ENCODE data around the gene BCAP29.
"Not testable (repeated sequence)": the region's sequence is repeated elsewhere in the genome, so short reads cannot be mapped to it uniquely, and the experiment has no call there.

The BCAP29 gene

DNA sequence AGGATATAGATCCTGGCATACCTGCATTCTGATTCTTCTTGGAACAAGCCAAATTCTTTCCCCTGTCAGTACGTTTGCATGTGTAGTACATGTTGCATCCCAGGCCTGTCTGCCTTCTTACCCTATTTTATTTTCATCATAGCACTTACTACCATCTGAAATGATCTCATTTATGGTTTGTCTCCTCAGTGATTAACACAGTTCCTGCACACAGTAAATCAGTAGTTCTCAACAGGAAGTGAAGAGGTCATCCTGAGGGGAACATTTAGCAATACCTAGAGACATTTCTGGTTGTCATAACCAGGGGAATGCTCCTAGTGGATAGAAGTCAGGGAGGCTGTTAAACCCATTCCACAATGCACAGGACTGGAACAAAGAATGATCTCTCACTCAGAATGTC lies 42.4 kb downstream of the BCAP29 start:
- no peaks in the 10 kb centered on the region for H3K9me3 ChIP-seq (ENCODE audit: control insufficient read depth in 1 of 2, low read length in 2 of 2)
- H3K27ac ChIP-seq (ENCODE audit: low read depth, low read length): no peak overlapping the region
- H3K36me3 ChIP-seq (ENCODE audit: control insufficient read depth in 1 of 2, insufficient read depth in 2 of 2, low read length in 2 of 2): peaks cover 0 to 16% of the 10 kb centered on the region in 2 donors

DNA sequence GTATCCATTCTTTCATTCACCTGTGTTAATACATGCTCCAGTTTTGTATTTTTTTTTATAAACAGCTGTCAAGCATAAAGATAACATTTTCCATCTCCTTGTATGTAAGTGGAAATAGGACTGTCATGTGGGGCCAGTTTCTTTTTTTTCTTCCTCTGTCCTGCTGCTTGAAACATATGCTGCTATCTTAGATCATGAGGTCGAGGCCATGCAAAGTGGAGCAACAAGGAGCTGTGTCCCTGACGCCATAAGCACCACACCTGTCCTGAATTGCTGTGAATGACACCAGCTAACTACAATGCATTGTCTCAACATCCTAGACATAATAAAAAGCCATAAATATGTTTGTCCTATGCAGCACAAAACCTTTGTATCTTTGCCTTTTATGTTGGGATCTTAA lies 42.8 kb downstream of the BCAP29 start:
- Histone ChIP-seq H3K36me3 (ENCODE audit: control insufficient read depth in 1 of 2, insufficient read depth in 2 of 2, low read length in 2 of 2) (peaks cover 0 to 16% of the 10 kb centered on the region in 2 donors), H3K9ac (ENCODE audit: low read depth in 1 of 2, low read length in 2 of 2) (no peak overlapping the region), H3K27me3 (ENCODE audit: control insufficient read depth in 1 of 2, insufficient read depth in 2 of 2, low read length in 2 of 2) (no peaks in the 10 kb centered on the region), H3K4me1 (ENCODE audit: control insufficient read depth in 1 of 2, insufficient read depth in 2 of 2, low read length in 2 of 2) (no peaks in the 10 kb centered on the region), H3K27ac (ENCODE audit: low read depth, low read length) (no peak overlapping the region), H3K4me3 (ENCODE audit: low read depth in 1 of 2, low read length in 2 of 2) (no peak overlapping the region), H3K9me3 (ENCODE audit: control insufficient read depth in 1 of 2, low read length in 2 of 2) (no peaks in the 10 kb centered on the region)

More for the DNA sequence above, 42.4 kb downstream of the BCAP29 start:
- Histone ChIP-seq H3K9ac (ENCODE audit: low read depth in 1 of 2, low read length in 2 of 2) (no peak overlapping the region), H3K27me3 (ENCODE audit: control insufficient read depth in 1 of 2, insufficient read depth in 2 of 2, low read length in 2 of 2) (no peaks in the 10 kb centered on the region), H3K4me3 (ENCODE audit: low read depth in 1 of 2, low read length in 2 of 2) (no peak overlapping the region), H3K4me1 (ENCODE audit: control insufficient read depth in 1 of 2, insufficient read depth in 2 of 2, low read length in 2 of 2) (no peaks in the 10 kb centered on the region)

DNA sequence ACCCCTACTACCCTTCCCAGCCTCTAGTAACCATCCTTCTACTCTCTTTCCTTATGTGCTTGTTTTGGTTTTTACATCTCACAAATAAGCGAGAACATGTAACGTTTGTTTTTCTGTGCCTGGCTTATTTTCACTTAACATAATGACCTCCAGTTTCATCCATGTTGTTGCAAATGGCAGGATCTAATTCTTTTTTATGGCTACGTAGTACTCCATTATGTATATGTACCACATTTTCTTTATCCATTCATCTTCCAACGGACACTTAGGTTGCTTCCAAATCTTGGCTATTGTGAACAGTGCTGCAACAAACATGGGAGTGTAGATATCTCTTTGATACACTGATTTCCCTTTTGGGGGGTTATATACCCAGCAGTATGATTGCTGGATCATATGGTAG lies 47.0 kb downstream of the BCAP29 start:
- no peaks in the 10 kb centered on the region for H3K9me3 ChIP-seq (ENCODE audit: control insufficient read depth in 1 of 2, low read length in 2 of 2)
- H3K4me3 ChIP-seq (ENCODE audit: low read depth in 1 of 2, low read length in 2 of 2): no peak overlapping the region
- H3K9ac ChIP-seq (ENCODE audit: low read depth in 1 of 2, low read length in 2 of 2): no peak overlapping the region
- peaks cover 0 to 5% of the 10 kb centered on the region in 2 donors for H3K36me3 ChIP-seq (ENCODE audit: control insufficient read depth in 1 of 2, insufficient read depth in 2 of 2, low read length in 2 of 2)
- no peak overlapping the region for H3K27ac ChIP-seq (ENCODE audit: low read depth, low read length)
- no peaks in the 10 kb centered on the region for H3K4me1 ChIP-seq (ENCODE audit: control insufficient read depth in 1 of 2, insufficient read depth in 2 of 2, low read length in 2 of 2)
- H3K27me3 ChIP-seq (ENCODE audit: control insufficient read depth in 1 of 2, insufficient read depth in 2 of 2, low read length in 2 of 2): no peaks in the 10 kb centered on the region

DNA sequence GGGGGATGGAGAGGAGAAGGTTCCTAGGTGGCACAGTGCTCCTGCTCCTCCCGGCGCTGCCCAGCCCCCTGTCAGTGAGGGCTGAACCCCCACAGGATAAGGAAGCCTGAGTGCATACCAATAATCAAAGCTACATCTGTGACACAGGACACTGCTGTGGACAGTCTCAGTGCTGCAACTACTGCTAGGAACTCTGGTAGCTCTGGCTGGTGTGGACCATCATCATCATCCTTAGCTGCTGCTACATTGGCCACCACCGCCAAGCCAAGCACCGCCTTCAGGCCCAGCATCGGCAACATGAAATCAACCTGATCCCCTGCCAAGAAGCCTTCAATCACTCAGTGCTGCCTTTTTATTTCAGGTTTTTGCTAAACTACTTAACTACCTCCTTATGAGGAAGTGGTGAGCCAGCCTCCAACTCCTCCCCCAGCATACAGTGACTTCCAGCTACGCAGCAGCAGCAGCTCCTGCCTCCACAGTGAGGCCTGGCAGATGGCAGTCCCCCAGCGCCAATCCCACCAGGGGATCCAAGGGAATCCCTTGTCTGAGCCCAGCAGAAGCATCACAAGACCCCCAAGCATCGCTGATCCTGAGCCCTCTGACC lies 48.5 kb downstream of the BCAP29 start:
- Histone ChIP-seq H3K4me1 (ENCODE audit: control insufficient read depth in 1 of 2, insufficient read depth in 2 of 2, low read length in 2 of 2) (no peaks in the 10 kb centered on the region), H3K4me3 (ENCODE audit: low read depth in 1 of 2, low read length in 2 of 2) (no peak overlapping the region), H3K9ac (ENCODE audit: low read depth in 1 of 2, low read length in 2 of 2) (no peak overlapping the region), H3K36me3 (ENCODE audit: control insufficient read depth in 1 of 2, insufficient read depth in 2 of 2, low read length in 2 of 2) (no peaks in the 10 kb centered on the region), H3K27ac (ENCODE audit: low read depth, low read length) (no peak overlapping the region), H3K9me3 (ENCODE audit: control insufficient read depth in 1 of 2, low read length in 2 of 2) (no peaks in the 10 kb centered on the region), H3K27me3 (ENCODE audit: control insufficient read depth in 1 of 2, insufficient read depth in 2 of 2, low read length in 2 of 2) (no peaks in the 10 kb centered on the region)

DNA sequence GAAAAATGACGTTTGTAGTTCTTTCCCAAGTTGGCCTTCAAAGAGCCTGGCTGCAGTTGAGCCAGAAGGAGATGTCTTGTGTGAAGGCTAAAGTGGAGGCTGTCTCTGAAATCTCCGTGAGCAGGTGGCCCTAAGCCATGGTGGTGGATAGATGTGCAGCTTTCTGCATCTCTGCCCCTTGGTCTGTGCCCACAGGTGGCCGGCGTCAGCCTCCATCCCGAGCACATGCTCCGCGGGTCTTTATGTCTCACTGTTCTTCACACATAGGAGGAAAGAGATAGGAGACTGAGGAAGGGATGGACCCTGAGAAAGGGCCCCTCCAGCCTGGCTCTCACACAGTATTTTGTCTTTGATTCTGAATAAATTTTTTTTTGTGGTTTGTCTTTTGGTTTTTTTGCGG lies 50.3 kb downstream of the BCAP29 start:
- Histone ChIP-seq H3K36me3 (ENCODE audit: control insufficient read depth in 1 of 2, insufficient read depth in 2 of 2, low read length in 2 of 2) (no peaks in the 10 kb centered on the region), H3K27ac (ENCODE audit: low read depth, low read length) (no peak overlapping the region), H3K9me3 (ENCODE audit: control insufficient read depth in 1 of 2, low read length in 2 of 2) (no peaks in the 10 kb centered on the region), H3K4me3 (ENCODE audit: low read depth in 1 of 2, low read length in 2 of 2) (no peak overlapping the region), H3K27me3 (ENCODE audit: control insufficient read depth in 1 of 2, insufficient read depth in 2 of 2, low read length in 2 of 2) (no peaks in the 10 kb centered on the region), H3K4me1 (ENCODE audit: control insufficient read depth in 1 of 2, insufficient read depth in 2 of 2, low read length in 2 of 2) (no peaks in the 10 kb centered on the region), H3K9ac (ENCODE audit: low read depth in 1 of 2, low read length in 2 of 2) (no peak overlapping the region)

DNA sequence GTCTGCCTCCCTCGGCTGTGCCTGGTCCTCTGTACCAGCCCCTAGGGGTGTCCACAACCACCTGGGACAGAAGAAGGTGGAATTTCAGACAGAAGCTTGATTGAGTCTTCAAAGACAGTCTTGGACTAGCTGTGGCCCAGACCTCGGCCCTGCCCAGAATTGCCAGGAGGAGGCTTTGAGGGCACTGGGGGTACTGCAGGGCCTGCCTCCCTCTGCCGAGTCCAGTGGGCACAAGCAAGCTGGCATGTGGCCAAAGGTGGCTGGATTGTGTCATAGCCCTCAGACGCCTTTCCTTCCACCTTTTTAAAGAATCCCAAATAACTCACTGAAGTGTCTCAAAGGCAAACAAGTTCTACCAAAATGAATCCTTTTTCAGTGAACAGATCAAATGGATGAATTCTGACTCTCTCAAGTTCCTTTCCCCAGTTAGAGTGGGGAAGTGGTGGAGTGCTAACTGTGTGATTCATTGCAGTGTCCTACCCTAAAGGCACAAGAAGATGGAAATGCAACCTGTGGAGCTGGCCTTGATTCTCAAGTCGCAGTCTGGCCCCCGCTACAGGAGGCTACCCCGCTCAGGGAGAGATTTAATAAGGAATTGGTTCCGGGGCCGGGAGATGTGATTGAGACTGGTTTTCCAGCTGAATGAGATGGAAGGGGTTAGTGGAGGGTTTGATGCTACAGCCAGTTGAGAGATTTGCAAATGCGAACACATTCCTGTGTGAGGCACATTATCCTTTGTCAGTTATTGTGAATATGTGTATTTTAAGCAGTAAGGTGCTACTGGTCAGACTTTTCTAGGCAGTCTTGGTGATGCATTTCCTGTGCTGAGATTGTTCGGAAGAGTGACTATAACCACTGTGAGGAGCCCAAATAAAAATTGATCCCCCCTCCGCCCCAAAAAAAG lies 51.8 kb downstream of the BCAP29 start:
- Histone ChIP-seq H3K9me3 (ENCODE audit: control insufficient read depth in 1 of 2, low read length in 2 of 2) (no peaks in the 10 kb centered on the region), H3K4me3 (ENCODE audit: low read depth in 1 of 2, low read length in 2 of 2) (no peak overlapping the region)

DNA sequence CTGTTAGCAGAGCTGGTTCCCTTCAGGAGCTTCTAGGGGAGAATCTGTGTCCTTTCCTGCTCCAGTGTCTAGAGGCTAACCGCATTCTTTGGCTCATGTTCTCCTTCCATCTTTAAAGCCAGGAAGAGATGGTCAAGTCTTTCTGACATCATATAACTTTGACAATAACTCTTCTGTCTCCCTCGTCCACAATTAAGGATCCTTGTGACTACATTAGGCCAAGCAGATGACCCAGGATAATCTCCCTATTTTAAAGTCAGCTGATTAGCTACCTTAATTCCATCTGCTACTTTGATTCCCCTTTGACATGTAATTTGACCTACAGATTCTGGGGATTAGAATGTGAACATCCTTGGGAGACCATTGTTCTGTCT lies 52.4 kb downstream of the BCAP29 start:
- no peaks in the 10 kb centered on the region for H3K36me3 ChIP-seq (ENCODE audit: control insufficient read depth in 1 of 2, insufficient read depth in 2 of 2, low read length in 2 of 2)
- no peak overlapping the region for H3K4me3 ChIP-seq (ENCODE audit: low read depth in 1 of 2, low read length in 2 of 2)
- H3K27ac ChIP-seq (ENCODE audit: low read depth, low read length): no peak overlapping the region
- H3K9ac ChIP-seq (ENCODE audit: low read depth in 1 of 2, low read length in 2 of 2): no peak overlapping the region
- H3K4me1 ChIP-seq (ENCODE audit: control insufficient read depth in 1 of 2, insufficient read depth in 2 of 2, low read length in 2 of 2): no peaks in the 10 kb centered on the region
- no peaks in the 10 kb centered on the region for H3K9me3 ChIP-seq (ENCODE audit: control insufficient read depth in 1 of 2, low read length in 2 of 2)
- no peaks in the 10 kb centered on the region for H3K27me3 ChIP-seq (ENCODE audit: control insufficient read depth in 1 of 2, insufficient read depth in 2 of 2, low read length in 2 of 2)

More for the DNA sequence above, 51.8 kb downstream of the BCAP29 start:
- H3K36me3 ChIP-seq (ENCODE audit: control insufficient read depth in 1 of 2, insufficient read depth in 2 of 2, low read length in 2 of 2): no peaks in the 10 kb centered on the region
- no peak overlapping the region for H3K27ac ChIP-seq (ENCODE audit: low read depth, low read length)
- no peak overlapping the region for H3K9ac ChIP-seq (ENCODE audit: low read depth in 1 of 2, low read length in 2 of 2)
- H3K4me1 ChIP-seq (ENCODE audit: control insufficient read depth in 1 of 2, insufficient read depth in 2 of 2, low read length in 2 of 2): no peaks in the 10 kb centered on the region
- no peaks in the 10 kb centered on the region for H3K27me3 ChIP-seq (ENCODE audit: control insufficient read depth in 1 of 2, insufficient read depth in 2 of 2, low read length in 2 of 2)

DNA sequence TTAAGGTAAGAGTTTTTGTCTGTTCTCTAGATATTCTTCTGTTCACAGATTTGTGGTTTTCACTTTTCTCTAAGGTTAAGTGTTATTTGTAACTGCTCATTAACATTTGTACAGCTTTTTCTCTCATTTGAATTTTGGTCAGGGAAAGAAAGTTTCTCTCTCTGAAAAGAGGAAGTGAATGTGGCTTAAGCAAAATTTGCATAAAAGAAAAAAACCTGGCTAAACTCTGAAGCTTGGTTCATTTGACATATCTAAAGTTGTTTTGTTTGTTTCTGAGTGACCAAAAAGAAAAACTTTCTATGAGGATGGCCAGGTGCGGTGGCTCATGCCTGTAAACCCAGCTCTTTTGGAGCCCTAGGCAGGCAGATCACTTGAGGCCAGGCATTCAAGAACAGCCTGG lies 58.5 kb downstream of the BCAP29 start:
- Histone ChIP-seq H3K9me3 (ENCODE audit: control insufficient read depth in 1 of 2, low read length in 2 of 2) (no peaks in the 10 kb centered on the region), H3K27me3 (ENCODE audit: control insufficient read depth in 1 of 2, insufficient read depth in 2 of 2, low read length in 2 of 2) (peaks cover 0 to 2% of the 10 kb centered on the region in 2 donors), H3K9ac (ENCODE audit: low read depth in 1 of 2, low read length in 2 of 2) (no peak overlapping the region), H3K4me1 (ENCODE audit: control insufficient read depth in 1 of 2, insufficient read depth in 2 of 2, low read length in 2 of 2) (no peaks in the 10 kb centered on the region), H3K4me3 (ENCODE audit: low read depth in 1 of 2, low read length in 2 of 2) (no peak overlapping the region), H3K36me3 (ENCODE audit: control insufficient read depth in 1 of 2, insufficient read depth in 2 of 2, low read length in 2 of 2) (no peaks in the 10 kb centered on the region), H3K27ac (ENCODE audit: low read depth, low read length) (no peak overlapping the region)

DNA sequence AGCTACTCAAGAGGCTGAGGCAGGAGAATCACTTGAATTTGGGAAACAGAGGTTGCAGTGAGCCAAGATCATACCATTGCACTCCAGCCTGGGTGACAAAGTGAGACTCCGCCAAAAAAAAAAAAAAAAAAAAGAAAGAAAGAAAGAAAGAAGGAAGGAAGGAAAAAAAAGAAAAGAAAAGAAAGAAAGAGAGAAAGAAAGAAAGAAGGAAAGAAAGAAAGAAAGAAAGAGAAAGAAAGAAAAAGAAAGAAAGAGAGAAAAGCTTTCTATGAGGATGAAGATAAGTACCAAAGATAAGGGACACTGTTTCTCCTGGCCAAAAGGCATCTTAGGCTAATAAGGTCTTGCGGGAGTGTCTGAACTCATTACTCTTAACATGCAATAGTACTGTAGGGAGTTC lies 59.0 kb downstream of the BCAP29 start:
- H3K27me3 ChIP-seq (ENCODE audit: control insufficient read depth in 1 of 2, insufficient read depth in 2 of 2, low read length in 2 of 2); H3K36me3 ChIP-seq (ENCODE audit: control insufficient read depth in 1 of 2, insufficient read depth in 2 of 2, low read length in 2 of 2); H3K4me3 ChIP-seq (ENCODE audit: low read depth in 1 of 2, low read length in 2 of 2); H3K9ac ChIP-seq (ENCODE audit: low read depth in 1 of 2, low read length in 2 of 2); H3K27ac ChIP-seq (ENCODE audit: low read depth, low read length); H3K4me1 ChIP-seq (ENCODE audit: control insufficient read depth in 1 of 2, insufficient read depth in 2 of 2, low read length in 2 of 2); H3K9me3 ChIP-seq (ENCODE audit: control insufficient read depth in 1 of 2, low read length in 2 of 2): not testable (repeated sequence)

DNA sequence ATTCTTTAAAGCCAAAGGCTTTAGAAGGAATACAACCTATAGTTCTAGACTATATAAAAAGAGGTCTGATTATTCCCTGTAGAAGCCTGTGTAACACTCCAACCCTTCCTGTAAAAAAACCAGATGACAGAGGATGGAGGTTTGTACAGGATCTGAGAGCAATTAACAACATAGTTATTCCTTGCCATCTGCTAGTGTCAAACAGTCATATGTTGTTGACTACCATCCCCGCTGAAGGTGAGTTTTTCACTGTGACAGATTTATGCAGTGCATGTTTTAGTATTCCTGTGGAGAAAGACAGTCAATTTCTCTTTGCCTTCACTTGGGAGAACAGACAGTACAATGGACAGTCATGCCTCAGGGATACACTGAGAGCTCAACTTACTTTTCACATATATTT lies 61.6 kb downstream of the BCAP29 start:
- H3K36me3 ChIP-seq (ENCODE audit: control insufficient read depth in 1 of 2, insufficient read depth in 2 of 2, low read length in 2 of 2): no peaks in the 10 kb centered on the region
- H3K9me3 ChIP-seq (ENCODE audit: control insufficient read depth in 1 of 2, low read length in 2 of 2): no peaks in the 10 kb centered on the region
- H3K9ac ChIP-seq (ENCODE audit: low read depth in 1 of 2, low read length in 2 of 2): no peak overlapping the region
- peaks cover 0 to 9% of the 10 kb centered on the region in 2 donors for H3K4me1 ChIP-seq (ENCODE audit: control insufficient read depth in 1 of 2, insufficient read depth in 2 of 2, low read length in 2 of 2)
- H3K27ac ChIP-seq (ENCODE audit: low read depth, low read length): no peak overlapping the region
- no peak overlapping the region for H3K4me3 ChIP-seq (ENCODE audit: low read depth in 1 of 2, low read length in 2 of 2)
- peaks cover 0 to 2% of the 10 kb centered on the region in 2 donors for H3K27me3 ChIP-seq (ENCODE audit: control insufficient read depth in 1 of 2, insufficient read depth in 2 of 2, low read length in 2 of 2)
